HG02642 (cell line): ENCODE data around the gene SLC22A1.
"Not testable (repeated sequence)": the region's sequence is repeated elsewhere in the genome, so short reads cannot be mapped to it uniquely, and the experiment has no call there.

Experiments used
- ATAC-seq: cut with Tn5 transposase; IDR thresholded peaks from one replicate; pipeline ENCODE4 v1.9.1; 2021; ENCODE audit warnings: mild to moderate bottlenecking; ENCODE audit not compliant: unreplicated experiment, poor library complexity

Gene SLC22A1

GRCh38 chr6:160118620-160119229, 2.9 kb upstream of the SLC22A1 start:
- no peak for ATAC-seq

GRCh38 chr6:160120087-160120486, 1.5 kb upstream of the SLC22A1 start:
- ATAC-seq, result no peak

- ATAC-seq, result no peak
Observed at GRCh38 chr6:160121981-160122380, 366 bp downstream of the SLC22A1 start.

- ATAC-seq, result no peak
Observed at GRCh38 chr6:160122744-160123143, 1.1 kb downstream of the SLC22A1 start.

- ATAC-seq, result no peak
Observed at GRCh38 chr6:160124007-160124406, 2.4 kb downstream of the SLC22A1 start.

GRCh38 chr6:160124605-160125004, 3.0 kb downstream of the SLC22A1 start:
- ATAC-seq, result no peak

GRCh38 chr6:160125105-160125504, 3.5 kb downstream of the SLC22A1 start:
- not testable (repeated sequence) for ATAC-seq

- no peak for ATAC-seq
Observed at GRCh38 chr6:160127270-160128124, 5.9 kb downstream of the SLC22A1 start.

- ATAC-seq, result no peak
Observed at GRCh38 chr6:160128125-160128683, 6.6 kb downstream of the SLC22A1 start.

GRCh38 chr6:160128879-160129516, 7.4 kb downstream of the SLC22A1 start:
- no peak for ATAC-seq

GRCh38 chr6:160129881-160130615, 8.4 kb downstream of the SLC22A1 start:
- ATAC-seq, result no peak

- no peak for ATAC-seq
Observed at GRCh38 chr6:160130729-160131484, 9.3 kb downstream of the SLC22A1 start.

- ATAC-seq, result no peak
Observed at GRCh38 chr6:160131636-160132296, 10.2 kb downstream of the SLC22A1 start.

- no peak for ATAC-seq
Observed at GRCh38 chr6:160132297-160132637, 10.7 kb downstream of the SLC22A1 start.

- no peak for ATAC-seq
Observed at GRCh38 chr6:160132776-160133338, 11.2 kb downstream of the SLC22A1 start.

GRCh38 chr6:160133441-160134336, 12.1 kb downstream of the SLC22A1 start:
- ATAC-seq, result no peak

GRCh38 chr6:160134337-160134751, 12.7 kb downstream of the SLC22A1 start:
- ATAC-seq, result not testable (repeated sequence)
